Transverse colon (tissue), 4 donors: Measurements from ENCODE around the gene GRAMD1B. TPM values are rescaled to one million over a fixed set of nuclear protein-coding genes. Genes with fewer than 3 reads are reported as not detected.

ENCODE experiments used
- DNase-seq: peaks from one replicate; pipeline ENCODE4 v3.0.0-alpha.2; 2019
- H3K27ac ChIP-seq, 4 donors: fragments of 200-600 bp; sonication (generic); 2 replicates each; pipeline ENCODE4 v1.5.1; 2016 to 2018; ENCODE audit warnings: inconsistent platforms in 4 of 4
- H3K27me3 ChIP-seq: fragments of 200-600 bp; sonication (generic); 2 replicates; pipeline ENCODE4 v1.5.1; 2017; ENCODE audit warnings: inconsistent platforms
- H3K36me3 ChIP-seq, 4 donors: fragments of 200-600 bp; sonication (generic); 2 replicates each; pipeline ENCODE4 v1.5.1; 2017 to 2019; ENCODE audit warnings: inconsistent platforms in 4 of 4
- H3K4me1 ChIP-seq, 4 donors: fragments of 200-600 bp; sonication (generic); 2 replicates each; pipeline ENCODE4 v1.5.1; 2017 to 2020; ENCODE audit warnings: inconsistent platforms in 4 of 4
- H3K4me3 ChIP-seq, 4 donors: fragments of 200-600 bp; sonication (generic); 1 replicate in 1 of 4; 2 replicates in 3 of 4; pipeline versions ENCODE4 v1.5.1 to v1.6.1; 2017 to 2019; ENCODE audit warnings: inconsistent platforms in 4 of 4
- H3K9me3 ChIP-seq, 2 donors: fragments of 200-600 bp; sonication (generic); 2 replicates each; pipeline ENCODE4 v1.5.1; 2017 to 2019; ENCODE audit warnings: inconsistent platforms in 2 of 2
- CTCF ChIP-seq, 5 experiments: fragments of 200-600 bp in 3 of 5; fragments of 450-650 bp in 2 of 5; sonication (generic) in 3 of 5; IDR thresholded peaks; 1 replicate in 2 of 5; 2 replicates in 3 of 5; pipeline ENCODE4 v1.5.1; 2016 to 2017; ENCODE audit warnings: antibody characterized with exemption in 5 of 5, inconsistent platforms in 3 of 5, mild to moderate bottlenecking in 2 of 5, moderate library complexity in 1 of 5
- EP300 ChIP-seq: sonication (generic); formaldehyde crosslinking; IDR thresholded peaks from one replicate; pipeline ENCODE4 v1.6.1; 2017; ENCODE audit warnings: antibody characterized with exemption, low read depth
- POLR2A ChIP-seq: fragments of 450-650 bp; IDR thresholded peaks from one replicate; pipeline ENCODE4 v1.6.1; 2016; ENCODE audit warnings: antibody characterized with exemption, mild to moderate bottlenecking, moderate library complexity
- POLR2AphosphoS5 ChIP-seq, 3 donors: sonication (generic); formaldehyde crosslinking; IDR thresholded peaks; one replicate each; pipeline ENCODE4 v1.6.1; 2016; ENCODE audit warnings: antibody characterized with exemption in 3 of 3
- WGBS, 2 donors: methylation state at CpG; one replicate each; pipeline ENCODE4 v1.1.5; 2018; ENCODE audit warnings: low coverage in 1 of 2; 5-methylcytosine and 5-hydroxymethylcytosine counted together
- in situ Hi-C, 4 donors: fragments of 200-750 bp; cut with MboI; loops; one replicate each; pipeline versions ENCODE4 v1.15.0 to v1.15.1; 2017; ENCODE audit warnings: low sequenced_read_pairs in 3 of 4, low pct_ligation_motif_present in 1 of 4, low pct_unique_long_range_greater_than_20kb in 1 of 4
- intact Hi-C: fragments of 100-400 bp; cut with DNase I; formaldehyde crosslinking; loops from one replicate; pipeline ENCODE4 v1.15.1; 2023; ENCODE audit warnings: low total_unique reads
- total RNA-seq, 4 donors: library from RNA; depleted of rRNA; stranded (reverse); fragments of >200 nt; gene quantifications; one replicate each; pipeline ENCODE4 v1.1.0, GENCODE V29; 2016

Gene GRAMD1B
- total RNA-seq, 4 donors from 2014 or later: 4.3 to 58.4 (median 9.9) TPM

DNA sequence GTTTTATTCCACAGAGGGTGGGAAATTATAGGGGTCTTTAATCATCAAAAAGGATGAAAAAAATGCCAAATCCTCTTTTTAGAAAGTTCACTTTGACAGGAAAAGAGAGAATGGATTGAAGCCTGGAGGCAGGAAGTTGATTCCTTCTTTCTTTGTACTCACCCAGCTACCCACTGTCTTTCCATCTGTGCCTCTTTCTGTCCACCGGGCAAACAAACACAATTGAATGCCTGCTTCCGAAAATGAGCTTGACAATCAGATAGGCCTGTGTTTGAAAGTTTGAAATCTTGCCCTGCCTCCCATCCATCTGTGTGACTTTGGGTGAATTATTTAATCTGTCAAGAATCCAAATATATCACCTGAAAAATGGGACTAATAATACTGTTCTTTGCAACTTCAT, 143.2 kb downstream of the GRAMD1B start:
- peaks cover 3% of the 10 kb centered on the region for H3K27me3 ChIP-seq
- no peak overlapping the region for H3K27ac ChIP-seq
- 36 to 93% methylated on average over 2 of the region's 2 CpGs for WGBS, 2 donors
- intact Hi-C loops (no loop called here), in situ Hi-C loops (loop anchor here in 1 of 4 donors (10.0 kb wide), 1 partner anchor 132 kb away; no protein-coding TSS in a partner anchor)
- H3K36me3 ChIP-seq: no peaks in the 10 kb centered on the region
- H3K9me3 ChIP-seq: no peaks in the 10 kb centered on the region
- TF ChIP-seq POLR2AphosphoS5 (IDR thresholded peaks at IDR 0.05) (no peak), EP300 (no peak), POLR2A (no peak), CTCF (IDR thresholded peaks at IDR 0.05) (no peak)
- no peak overlapping the region for H3K4me3 ChIP-seq
- no peak for DNase-seq
- H3K4me1 ChIP-seq: no peaks in the 10 kb centered on the region

GRCh38 chr11:123575441-123575840, 145.4 kb downstream of the GRAMD1B start:
- Histone ChIP-seq H3K4me1 (peaks cover 0 to 1% (median 0%) of the 10 kb centered on the region in 4 donors), H3K9me3 (no peaks in the 10 kb centered on the region), H3K27me3 (peaks cover 3% of the 10 kb centered on the region), H3K4me3 (no peak overlapping the region), H3K36me3 (no peaks in the 10 kb centered on the region), H3K27ac (no peak overlapping the region)
- no peak for DNase-seq
- WGBS, 2 donors: 67 to 71% methylated on average over 5 to 7 of the region's 7 CpGs
- intact Hi-C loops (no loop called here), in situ Hi-C loops (loop anchor here in 1 of 4 donors (10.0 kb wide), 1 partner anchor 129 kb away; no protein-coding TSS in a partner anchor)
- TF ChIP-seq POLR2A (no peak), CTCF (IDR thresholded peaks at IDR 0.05) (no peak), POLR2AphosphoS5 (IDR thresholded peaks at IDR 0.05) (no peak)

GRCh38 chr11:123576082-123576481, 146.0 kb downstream of the GRAMD1B start:
- H3K27ac ChIP-seq: no peak overlapping the region
- H3K27me3 ChIP-seq: peaks cover 3% of the 10 kb centered on the region
- DNase-seq: no peak
- in situ Hi-C loops: loop anchor here in 1 of 4 donors (10.0 kb wide), 1 partner anchor 129 kb away; no protein-coding TSS in a partner anchor
- H3K36me3 ChIP-seq: no peaks in the 10 kb centered on the region
- TF ChIP-seq EP300 (no peak), POLR2A (no peak), POLR2AphosphoS5 (IDR thresholded peaks at IDR 0.05) (no peak), CTCF (IDR thresholded peaks at IDR 0.05) (no peak)
- peaks cover 0 to 7% (median 2%) of the 10 kb centered on the region in 4 donors for H3K4me1 ChIP-seq
- no peaks in the 10 kb centered on the region for H3K9me3 ChIP-seq
- 44 to 49% methylated on average over 2 to 3 of the region's 3 CpGs for WGBS, 2 donors
- intact Hi-C loops: no loop called here
- H3K4me3 ChIP-seq: no peak overlapping the region

DNA sequence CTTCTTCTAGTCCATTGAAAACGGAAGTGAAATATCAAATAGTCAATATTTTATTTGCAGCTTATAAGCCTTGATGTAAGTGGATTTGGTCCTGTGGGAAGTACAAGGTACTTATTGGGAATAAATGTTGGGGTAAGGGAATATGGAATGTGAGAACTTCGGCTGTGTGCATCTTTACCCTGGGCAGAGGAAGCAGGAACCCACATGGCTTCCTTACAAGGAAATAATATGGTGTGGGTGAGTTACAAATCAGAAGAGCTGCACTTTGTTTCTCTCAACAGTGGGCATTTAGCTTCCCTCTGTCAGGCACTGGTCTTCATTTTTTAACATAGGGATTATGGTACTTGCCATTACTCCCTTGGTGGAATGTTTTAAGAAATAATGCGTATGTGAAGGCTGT, 146.4 kb downstream of the GRAMD1B start:
- no peak for DNase-seq
- H3K4me3 ChIP-seq: no peak overlapping the region
- peaks cover 3% of the 10 kb centered on the region for H3K27me3 ChIP-seq
- 15 to 27% methylated on average over 3 of the region's 3 CpGs for WGBS, 2 donors
- intact Hi-C loops: no loop called here
- TF ChIP-seq POLR2A (no peak), POLR2AphosphoS5 (IDR thresholded peaks at IDR 0.05) (no peak), EP300 (no peak), CTCF (IDR thresholded peaks at IDR 0.05) (no peak)
- no peaks in the 10 kb centered on the region for H3K36me3 ChIP-seq
- in situ Hi-C loops: loop anchor here in 1 of 4 donors (10.0 kb wide), 1 partner anchor 128 kb away; no protein-coding TSS in a partner anchor
- peaks cover 0 to 7% (median 2%) of the 10 kb centered on the region in 4 donors for H3K4me1 ChIP-seq
- no peaks in the 10 kb centered on the region for H3K9me3 ChIP-seq
- H3K27ac ChIP-seq: no peak overlapping the region
